Epithelial cell of proximal tubule (primary cell): ENCODE results near the gene STK24. TPM values are rescaled to one million over a fixed set of nuclear protein-coding genes. Genes with fewer than 3 reads are reported as not detected.

Experiments
- DNase-seq: peaks from one replicate; pipeline ENCODE4 v3.0.0-alpha.2; 2011; ENCODE audit warnings: low read depth
- H3K4me3 ChIP-seq: 2 replicates; pipeline ENCODE4 v1.5.1; 2011; ENCODE audit warnings: low read depth, mild to moderate bottlenecking, low read length
- CTCF ChIP-seq: conservative IDR thresholded peaks from 2 replicates; pipeline ENCODE4 v1.5.1; 2012; ENCODE audit warnings: low read depth, mild to moderate bottlenecking, low read length
- total RNA-seq: library from RNA; depleted of rRNA; stranded (reverse); fragments of >200 nt; gene quantifications from 2 replicates; pipeline ENCODE4 v1.2.3, GENCODE V29; 2015

The STK24 gene
- total RNA-seq, 1 donor from 2014 or later = 115 TPM

GRCh38 chr13:98563071-98563470 lies 13.8 kb downstream of the STK24 start:
- H3K4me3 ChIP-seq = no peak overlapping the region
- no peak for DNase-seq
- no peak for TF ChIP-seq CTCF

DNA sequence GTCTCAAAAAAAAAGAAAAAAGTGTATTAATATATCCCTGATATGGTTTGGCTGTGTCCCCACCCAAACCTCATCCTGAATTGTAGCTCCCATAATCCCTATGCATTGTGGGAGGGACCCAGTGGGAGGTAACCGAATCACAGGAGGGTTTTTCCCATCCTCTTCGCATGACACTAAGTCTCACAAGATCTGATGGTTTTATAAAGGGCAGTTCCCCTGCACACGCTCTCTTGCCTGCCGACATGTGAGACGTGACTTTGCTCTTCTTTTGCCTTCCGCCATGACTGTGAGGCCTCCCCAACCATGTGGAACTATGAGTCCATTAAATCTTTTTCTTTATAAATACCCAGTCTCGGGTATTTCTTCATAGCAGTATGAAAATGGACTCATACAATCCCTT lies 17.7 kb downstream of the STK24 start:
- H3K4me3 ChIP-seq = no peak overlapping the region
- no peak for DNase-seq
- TF ChIP-seq CTCF = no peak

DNA sequence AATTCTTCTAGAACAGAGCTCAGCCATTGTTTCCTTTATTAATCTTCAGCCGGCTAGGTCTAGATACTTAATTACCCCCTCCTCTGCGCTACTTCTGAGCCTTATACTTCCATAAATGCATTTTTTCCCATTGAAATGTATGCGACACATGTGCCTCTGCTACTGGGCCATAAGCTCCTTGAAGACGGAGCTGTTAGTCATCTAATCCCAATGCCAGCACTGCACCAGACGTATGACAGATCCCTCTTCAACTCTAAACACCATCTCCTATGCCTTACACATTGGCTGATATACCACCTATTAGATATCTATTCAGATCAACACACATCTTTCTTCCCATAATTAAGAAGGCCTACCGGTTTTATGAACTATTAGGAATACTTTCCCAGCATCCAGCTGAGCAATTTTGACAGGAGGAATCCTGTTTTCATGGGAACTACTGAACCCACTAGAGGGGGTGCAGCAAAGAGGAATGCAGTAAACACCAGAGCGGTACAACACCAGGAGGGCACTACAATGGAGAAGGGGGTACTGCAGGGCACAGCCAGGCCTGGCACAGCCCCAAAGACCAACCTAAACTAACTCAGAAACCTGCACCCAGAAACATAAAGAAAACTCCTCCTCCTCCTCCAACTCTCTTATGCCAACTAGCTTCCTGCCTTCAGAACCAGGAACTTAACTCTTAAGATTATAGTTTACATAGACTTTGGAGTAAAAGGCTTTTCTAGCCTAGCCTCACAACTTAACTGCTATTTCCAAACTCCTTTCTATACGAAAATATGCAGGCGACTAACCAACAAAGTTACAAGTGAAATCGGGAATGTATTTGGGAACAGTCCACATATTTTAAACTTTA lies 18.7 kb downstream of the STK24 start:
- DNase-seq = no peak
- peak; percentile 16 for TF ChIP-seq CTCF

DNA sequence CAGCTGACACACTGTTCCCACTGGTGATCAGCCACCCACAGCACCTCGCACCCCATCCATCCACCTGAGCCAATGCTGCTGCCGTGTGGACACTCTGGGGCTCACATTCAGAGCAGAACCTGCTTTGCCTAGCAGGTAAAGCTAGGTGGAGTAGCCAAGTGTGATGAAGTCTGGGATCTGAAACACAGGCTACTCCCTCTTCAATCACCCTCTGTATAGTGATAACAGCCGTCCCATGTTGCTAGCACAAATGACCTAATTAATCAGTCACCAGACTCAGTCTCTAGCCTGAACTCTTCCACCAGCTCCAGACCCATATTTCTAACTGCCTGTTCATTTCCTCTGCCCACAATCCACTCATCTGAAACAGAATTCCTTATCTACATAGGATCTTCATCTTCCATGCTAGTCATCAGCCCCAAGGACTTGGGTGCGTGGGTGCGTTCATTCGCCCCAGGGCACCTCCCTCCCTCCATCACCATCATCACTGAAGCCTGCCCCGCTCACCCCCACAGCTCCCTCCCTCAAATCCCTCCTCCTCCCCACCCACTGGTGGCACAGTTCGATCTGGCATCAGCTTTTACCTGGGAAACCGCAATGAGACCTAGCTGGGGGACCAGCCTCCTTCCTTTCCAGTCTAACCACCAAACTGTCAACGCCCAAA lies 19.8 kb downstream of the STK24 start:
- no peak for DNase-seq
- peak; percentile 55 for TF ChIP-seq CTCF
- H3K4me3 ChIP-seq = no peak overlapping the region

More for the DNA sequence above, 18.7 kb downstream of the STK24 start:
- no peak overlapping the region for H3K4me3 ChIP-seq

DNA sequence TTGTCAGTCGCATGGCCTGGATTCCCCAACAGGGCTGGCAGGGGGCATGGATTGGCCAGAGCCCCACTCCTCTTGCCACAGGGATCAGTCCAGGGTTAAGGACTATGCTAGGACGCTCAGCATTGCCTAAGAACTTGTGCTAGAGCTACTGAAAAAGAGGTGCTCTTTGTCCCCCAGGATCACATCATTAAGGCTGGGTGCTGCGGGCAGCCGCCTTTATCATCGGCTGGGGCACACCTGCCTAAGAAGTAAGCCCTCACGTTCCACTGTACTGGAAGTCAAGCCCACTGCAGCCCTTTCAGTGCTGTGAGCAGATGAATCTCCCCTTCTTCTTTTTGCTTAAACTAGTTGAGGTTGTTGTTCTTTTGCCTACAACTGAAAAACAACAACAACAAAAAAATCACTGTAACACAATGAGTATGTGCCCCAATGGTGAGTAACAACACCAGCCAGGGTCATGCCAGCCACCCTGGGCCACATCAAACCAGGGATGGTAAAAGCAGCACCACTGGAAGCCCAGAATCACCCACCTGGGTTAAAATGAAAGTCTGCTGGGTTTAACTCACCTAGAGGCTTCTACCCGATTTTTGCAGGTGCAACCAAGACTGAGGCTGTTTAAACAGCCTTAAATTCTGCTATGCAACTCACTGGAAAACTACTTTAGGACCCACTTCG lies 20.6 kb downstream of the STK24 start:
- no peak overlapping the region for H3K4me3 ChIP-seq
- no peak for DNase-seq
- no peak for TF ChIP-seq CTCF

DNA sequence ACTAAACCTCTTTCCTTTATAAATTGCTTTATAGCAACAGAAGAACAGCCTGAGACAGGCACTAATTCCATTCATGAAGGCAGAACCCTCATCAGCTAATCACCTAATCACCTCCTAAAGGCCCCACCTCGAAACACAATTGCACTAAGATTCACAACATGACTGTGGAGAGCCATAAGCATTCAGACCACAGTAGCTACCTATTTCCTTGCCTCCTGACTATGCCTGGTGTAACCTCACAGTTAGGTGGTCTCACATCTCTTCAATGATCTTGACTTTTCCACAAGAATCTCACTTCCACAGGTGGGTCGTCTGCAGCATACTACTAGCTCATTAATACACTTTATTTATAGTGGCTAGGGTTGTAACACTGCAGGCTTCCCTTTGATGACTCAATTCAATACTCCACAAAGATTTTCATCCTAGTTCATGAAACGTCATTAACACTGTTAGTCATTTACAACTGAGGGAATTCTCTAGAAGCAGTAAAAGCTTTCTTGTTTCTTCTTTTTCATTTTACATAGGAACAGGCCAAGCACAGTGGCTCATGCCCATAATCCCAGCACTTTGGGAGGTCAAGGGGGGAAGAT lies 27.1 kb downstream of the STK24 start:
- no peak for TF ChIP-seq CTCF
- H3K4me3 ChIP-seq = no peak overlapping the region
- DNase-seq = no peak
